Measurements from ENCODE around the gene MFAP5.

- no peak for TF ChIP-seq SMC3 (IDR thresholded peaks at IDR 0.05; ENCODE audit: low read depth, low read length)
- TF ChIP-seq RCOR1 (IDR thresholded peaks at IDR 0.05; ENCODE audit: insufficient replicate concordance, low read length), result no peak
- no peak for TF ChIP-seq USF2 (IDR thresholded peaks at IDR 0.05; ENCODE audit: low read depth, low read length)
- no peak for TF ChIP-seq MAZ (IDR thresholded peaks at IDR 0.05; ENCODE audit: borderline replicate concordance, low read depth, low read length)
- no peak for TF ChIP-seq CTCF (conservative IDR thresholded peaks at IDR 0.05; ENCODE audit: low read depth, low read length)
- TF ChIP-seq RAD21 (IDR thresholded peaks at IDR 0.05; ENCODE audit: low read length), result no peak
- no peak for TF ChIP-seq POLR2A (IDR thresholded peaks at IDR 0.05; ENCODE audit: low read depth, low read length)
- no peak for TF ChIP-seq BHLHE40 (IDR thresholded peaks at IDR 0.05; ENCODE audit: low read depth, low read length)
- peak; percentile 34; the same call in 1 of the 2 replicates for TF ChIP-seq MAFK (IDR thresholded peaks at IDR 0.05; ENCODE audit: low read depth, low read length)
- TF ChIP-seq CEBPB (IDR thresholded peaks at IDR 0.05; ENCODE audit: low read depth, low read length), result peak; percentile 65
- no peak for TF ChIP-seq NFE2L2 (IDR thresholded peaks at IDR 0.05; ENCODE audit: low read depth, low read length)
- TF ChIP-seq RFX5 (IDR thresholded peaks at IDR 0.05; ENCODE audit: low read depth, low read length), result no peak
- TF ChIP-seq MXI1 (IDR thresholded peaks at IDR 0.05; ENCODE audit: borderline replicate concordance, low read depth, low read length), result no peak
- TF ChIP-seq ELK1 (IDR thresholded peaks at IDR 0.05; ENCODE audit: borderline replicate concordance, low read depth, low read length), result no peak
These were observed 25.4 kb upstream of the MFAP5 start for GRCh38 chr12:8687846-8688601.
